NCI-H460 (cell line): ENCODE results near the gene TMEM184C. TPM values are rescaled to one million over a fixed set of nuclear protein-coding genes. Genes with fewer than 3 reads are reported as not detected.
A peak's percentile ranks its signal among the peaks of the same experiment; 100 is the strongest.

Experiments
- DNase-seq: peaks from one replicate; pipeline ENCODE4 v3.0.0-alpha.2; 2016; ENCODE audit warnings: low read depth; ENCODE audit errors: extremely low read depth
- polyA plus RNA-seq: library from polyadenylated mRNA; depleted of rRNA; stranded (reverse); fragments of >200 nt; gene quantifications from 2 replicates; pipeline ENCODE4 v1.2.3, GENCODE V29; 2014; cell fraction: nucleus; rRNA removed
- total RNA-seq: library from RNA; depleted of rRNA; stranded (reverse); fragments of >200 nt; shearing (Covaris generic); gene quantifications from 2 replicates; pipeline ENCODE4 v1.2.3, GENCODE V29; 2014; rRNA removed

The TMEM184C gene
- total RNA-seq: 23.6 and 23.7 TPM in 2 replicates
- polyA plus RNA-seq: 8.3 and 9.3 TPM in 2 replicates

DNA sequence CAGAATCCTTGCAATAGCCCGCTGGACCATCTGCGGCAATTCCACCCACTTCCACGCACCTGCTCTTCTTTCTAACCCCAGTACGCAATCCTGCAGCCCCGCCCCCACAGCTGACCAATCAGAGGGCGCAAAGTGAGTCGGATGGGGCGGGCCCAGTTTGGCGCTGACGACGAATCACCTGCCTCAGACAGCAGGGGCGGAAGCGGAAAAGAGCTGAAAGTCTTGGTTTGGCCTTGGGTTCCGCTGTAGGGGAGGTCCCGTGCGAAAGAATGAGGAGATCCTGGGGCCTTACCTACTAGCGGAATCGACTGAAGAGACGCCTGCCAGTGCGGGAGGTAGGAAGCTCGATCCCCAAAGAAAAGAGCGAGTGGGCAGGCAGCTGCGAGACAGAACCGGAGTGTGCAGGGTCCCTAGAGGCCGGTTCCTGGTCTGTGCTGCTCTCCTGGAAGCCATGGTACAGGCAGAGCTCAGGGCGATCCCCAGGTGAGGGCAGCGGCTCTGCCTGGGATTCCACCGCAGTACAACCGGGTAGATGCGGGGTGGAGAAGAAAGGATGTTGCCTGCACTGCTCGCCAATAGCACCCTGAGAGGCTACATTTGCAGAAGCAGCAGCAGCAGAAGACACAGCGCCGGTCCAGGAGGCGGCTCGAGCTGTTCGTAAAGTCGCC lies at the start of gene TMEM184C:
Gene TMEM184C (plus strand): TSS at position 225 of the 668 bp plus-strand sequence. CDS start 560 bp downstream, outside the sequence.
- DNase-seq: peak; percentile 92

DNA sequence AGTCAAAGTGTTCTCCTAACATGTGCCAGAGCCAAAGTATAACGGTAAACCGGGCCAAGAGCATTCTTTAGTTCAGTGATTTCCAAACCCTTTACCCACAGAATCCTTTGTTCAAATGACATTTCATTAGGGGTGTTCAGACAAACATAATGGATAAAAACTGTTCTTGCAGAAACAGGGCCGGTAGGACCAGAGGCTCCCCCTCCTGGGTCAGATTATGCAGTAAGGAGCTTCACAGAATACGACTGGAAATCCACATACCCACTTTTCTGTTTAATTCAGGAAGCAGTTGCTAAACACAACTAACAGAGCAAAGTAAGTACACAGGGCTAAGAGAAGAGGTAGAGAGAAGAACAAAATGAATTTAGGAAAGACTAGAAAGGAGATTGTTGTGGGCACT lies 46.6 kb upstream of the TMEM184C start:
- no peak for DNase-seq

DNA sequence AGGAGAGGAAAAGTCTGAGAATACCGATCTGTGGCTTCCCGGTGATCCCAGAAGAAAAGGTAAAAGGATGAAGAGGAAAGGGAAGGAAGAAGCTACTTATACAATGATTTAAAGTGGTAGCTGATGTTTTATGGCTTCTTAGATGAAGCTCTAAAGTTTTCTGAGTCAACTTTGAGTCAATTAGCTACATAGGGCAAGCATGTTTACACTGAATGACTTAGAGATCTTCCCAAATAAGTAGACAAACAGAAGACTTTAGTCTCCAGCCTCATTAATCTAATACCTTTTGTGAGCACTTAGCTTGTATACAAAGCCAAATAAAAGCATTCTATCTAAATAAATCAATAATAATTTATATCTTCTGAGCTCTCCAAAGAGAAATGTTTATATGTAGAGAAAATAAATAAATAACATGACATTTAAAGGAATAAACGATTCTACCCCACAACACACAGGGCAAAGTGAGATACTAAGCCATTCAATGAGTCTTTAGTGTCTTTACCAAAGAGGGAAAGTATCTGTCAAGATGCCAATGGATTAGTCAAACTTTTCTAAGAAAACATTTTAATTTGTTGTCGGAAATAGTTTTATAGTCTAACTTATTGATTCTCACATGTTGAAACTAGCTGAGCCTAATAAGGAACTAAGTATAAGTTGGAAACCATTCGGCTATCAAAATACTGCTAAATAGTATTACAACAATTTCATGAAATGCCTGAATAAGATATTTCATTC lies 46.0 kb upstream of the TMEM184C start:
- DNase-seq: no peak

DNA sequence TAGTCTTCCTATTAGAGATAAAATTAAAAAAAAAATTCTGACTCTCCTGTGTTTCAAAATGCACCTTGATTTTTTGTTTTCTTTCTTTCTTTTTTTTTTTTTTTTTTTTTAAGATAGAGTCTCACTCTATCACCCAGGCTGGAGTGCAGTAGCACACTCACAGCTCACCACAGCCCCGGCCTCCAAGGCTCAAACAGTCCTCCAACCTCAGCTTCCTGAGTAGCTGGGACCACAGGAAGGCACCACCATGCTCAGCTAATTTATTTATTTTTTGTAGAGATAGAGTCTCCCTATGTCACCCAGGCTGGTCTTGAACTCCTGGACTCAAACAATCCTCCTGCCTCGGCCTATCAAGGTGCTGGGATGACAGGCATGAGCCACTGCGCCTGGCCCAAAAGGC lies 41.1 kb upstream of the TMEM184C start:
- DNase-seq: no peak

DNA sequence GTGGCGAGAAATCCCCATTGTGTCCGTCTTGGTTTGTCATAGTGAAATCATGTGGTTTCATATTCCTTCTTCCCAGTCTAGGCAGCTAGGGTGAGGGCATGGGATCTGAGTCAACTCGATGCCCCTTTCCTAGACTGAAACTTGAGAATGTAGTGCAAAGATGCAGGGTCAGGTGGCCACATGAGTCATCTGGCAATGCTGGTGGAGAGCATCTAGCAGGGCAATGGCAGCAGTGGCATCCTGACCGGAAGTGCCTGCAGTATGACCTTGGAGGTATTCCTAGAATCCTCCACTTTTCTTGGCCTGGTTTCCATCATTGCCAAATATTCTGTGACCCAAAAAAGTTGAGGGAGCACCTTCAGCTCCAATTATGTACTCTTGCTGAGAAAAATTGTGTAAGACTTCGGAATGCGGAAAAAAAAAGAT lies 39.1 kb upstream of the TMEM184C start:
- no peak for DNase-seq

DNA sequence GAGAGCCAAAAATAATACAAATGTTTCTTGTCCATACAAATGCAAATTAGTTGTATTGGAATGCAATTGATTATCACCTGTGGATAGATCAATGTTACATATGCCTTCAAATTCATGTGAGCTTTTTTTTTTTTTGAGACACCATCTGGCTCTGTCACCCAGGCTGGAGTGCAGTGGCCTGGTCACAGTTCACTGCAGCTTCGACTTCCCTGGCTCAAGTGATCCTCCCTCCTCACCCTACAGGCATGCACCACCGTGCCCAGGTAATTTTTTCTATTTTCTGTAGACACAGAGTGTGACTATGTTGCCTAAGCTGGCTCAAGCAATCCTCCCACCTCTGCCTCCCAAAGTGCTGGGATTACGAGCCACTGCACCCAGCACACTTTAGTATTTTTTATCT lies 38.6 kb upstream of the TMEM184C start:
- DNase-seq: no peak

DNA sequence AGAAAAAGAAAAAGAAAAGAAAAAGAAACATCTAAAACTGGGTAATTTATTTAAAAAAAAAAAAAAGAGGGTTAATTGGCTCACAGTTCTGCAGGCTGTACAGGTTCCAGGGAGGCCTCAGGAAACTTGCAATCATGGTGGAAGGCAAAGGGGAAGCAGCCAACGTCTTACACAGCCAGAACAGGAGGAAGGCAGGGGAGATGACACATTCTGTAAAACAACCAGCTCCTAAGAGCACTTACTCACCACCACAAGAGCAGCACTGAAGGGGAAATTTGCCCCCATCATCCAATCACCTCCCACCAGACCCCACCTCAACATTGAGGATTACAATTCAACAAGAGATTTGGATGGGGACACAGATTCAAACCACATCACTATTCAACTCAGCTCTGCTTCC lies 36.8 kb upstream of the TMEM184C start:
- no peak for DNase-seq

DNA sequence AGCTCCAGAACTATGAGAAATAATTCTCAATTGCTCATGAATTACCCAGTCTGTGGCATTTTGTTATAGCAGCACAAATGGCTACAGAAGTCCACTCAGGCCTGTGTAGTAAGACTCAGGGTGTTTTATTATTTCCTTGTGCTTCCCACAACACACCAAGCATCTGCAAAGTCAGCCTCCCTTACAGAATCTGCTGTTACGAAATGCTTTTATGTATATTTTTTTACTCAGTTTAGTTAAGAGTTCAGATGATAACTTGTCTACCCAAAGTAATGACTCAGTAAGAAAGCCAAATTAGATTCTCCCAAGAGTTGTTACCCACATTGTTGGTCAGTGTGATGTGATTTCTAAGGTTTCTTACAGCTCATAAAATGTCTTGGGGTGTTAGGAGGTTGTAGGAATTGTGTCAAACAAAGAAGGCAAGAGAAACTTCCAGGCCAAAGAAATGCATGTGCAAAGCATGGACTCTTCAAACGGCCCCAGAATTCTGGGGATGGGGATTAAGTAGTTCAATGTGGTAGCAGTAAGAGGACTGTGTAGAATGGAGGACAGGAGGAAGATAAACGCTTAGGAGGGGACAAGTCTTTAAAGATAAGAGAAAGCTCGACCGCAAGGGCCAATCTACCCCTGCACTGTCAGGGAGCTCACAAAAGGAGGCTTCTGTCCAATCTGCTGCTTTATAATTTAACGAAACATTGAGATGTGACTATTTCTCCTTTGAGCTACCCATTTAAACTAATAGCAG lies 35.4 kb upstream of the TMEM184C start:
- no peak for DNase-seq

DNA sequence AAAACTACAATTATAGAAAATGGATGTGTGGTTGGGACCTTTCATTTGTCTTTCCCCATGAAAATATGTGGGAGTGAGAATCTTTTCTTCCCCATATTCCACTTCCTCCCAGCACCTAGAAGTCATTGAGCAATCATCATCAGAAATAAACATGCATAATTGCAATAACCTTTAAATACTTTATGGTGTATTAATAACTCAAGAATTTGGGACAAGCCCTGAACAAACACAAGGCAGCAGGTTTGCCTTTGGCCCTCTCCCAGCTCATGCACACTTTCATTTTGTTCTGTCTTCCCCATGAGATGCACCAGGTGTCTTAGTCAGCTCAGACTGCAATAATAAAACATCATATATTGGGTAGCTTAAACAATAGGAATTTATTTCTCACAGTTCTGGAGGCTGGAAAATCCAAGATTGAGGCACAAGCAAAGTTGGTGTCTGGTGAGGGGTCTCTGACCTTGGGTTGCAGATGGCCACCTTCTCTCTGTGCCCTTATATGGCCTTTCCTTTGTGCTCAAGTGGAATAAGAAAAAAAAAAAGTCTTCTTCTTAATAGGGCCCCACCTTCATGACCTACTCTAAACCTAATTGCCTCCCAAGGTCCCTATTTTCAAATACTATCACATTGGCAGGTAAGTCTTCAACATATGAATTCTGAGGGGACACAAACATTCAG lies 34.7 kb upstream of the TMEM184C start:
- DNase-seq: no peak

DNA sequence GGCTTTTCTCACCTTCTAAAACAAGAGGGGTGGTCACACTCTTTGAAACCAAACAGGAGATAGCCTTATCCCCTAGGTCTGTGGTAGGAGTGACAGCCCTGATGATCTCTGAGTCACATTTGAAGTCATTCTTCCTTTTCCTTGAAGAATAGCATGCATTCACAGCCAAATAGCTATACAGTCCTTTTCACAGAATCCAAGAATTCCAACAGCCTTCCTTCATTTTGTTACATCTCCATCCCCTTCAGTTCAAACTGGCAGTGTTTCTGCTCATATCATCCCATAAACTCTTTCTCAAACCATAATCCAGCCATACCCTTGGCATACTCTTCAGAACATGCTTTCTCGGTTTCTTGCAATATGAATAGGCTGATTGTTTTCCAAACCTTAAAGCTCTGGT lies 33.3 kb upstream of the TMEM184C start:
- DNase-seq: no peak

DNA sequence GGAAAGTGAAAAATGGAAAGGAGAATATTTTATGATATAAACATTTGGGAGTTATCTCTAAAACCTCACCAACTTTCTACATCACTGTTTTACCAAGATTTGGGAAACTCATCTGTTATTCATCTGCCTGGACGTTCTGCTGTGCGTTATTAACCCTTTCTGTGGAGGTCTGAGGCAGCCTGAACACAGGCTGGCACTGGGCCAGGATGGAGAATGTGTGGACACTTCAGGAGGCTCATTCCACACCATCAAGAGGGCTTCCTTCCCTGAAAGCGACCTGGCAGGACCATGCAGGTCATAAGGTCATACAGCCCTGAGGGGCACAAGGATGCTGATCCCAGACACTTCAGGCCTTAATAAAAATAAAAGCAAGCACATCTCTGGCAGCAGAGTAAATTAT lies 31.2 kb upstream of the TMEM184C start:
- DNase-seq: no peak

DNA sequence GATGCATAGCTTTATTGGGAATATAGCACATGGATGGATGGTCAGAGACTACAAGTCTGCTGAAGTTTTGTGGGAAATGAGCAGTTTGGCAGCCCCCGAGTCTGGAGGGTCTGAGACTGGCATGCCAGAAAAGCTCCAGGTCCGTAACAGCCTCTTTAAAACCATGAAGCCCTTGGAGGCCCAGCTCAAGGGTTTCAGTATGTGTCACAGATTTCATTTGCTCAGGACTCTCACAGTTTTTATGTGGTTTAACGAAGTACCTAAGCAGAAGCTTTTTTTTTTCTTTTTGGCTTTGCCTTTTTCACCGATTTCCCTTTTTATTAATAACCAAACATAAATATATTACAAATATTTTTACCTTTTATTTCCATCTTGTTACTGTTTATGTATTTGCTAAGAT lies 30.6 kb upstream of the TMEM184C start:
- DNase-seq: no peak

DNA sequence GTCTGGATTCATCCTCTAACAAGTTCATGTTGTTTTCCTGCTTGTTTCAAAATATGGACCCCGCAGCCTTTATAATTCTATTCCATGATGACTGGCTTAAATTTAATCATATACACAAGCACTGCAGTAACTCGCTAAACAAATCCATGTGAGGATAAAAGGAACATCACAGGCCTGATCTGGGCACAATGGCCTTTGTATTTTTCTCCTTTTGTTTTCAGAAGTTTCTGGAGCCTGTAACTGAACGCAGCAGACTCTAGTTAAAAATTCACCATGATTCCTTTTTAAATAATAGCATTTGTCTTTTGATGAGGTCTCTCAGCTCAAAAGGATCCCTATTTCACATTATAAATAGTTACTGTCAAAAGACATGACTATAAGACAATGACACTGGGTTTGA lies 30.2 kb upstream of the TMEM184C start:
- no peak for DNase-seq

DNA sequence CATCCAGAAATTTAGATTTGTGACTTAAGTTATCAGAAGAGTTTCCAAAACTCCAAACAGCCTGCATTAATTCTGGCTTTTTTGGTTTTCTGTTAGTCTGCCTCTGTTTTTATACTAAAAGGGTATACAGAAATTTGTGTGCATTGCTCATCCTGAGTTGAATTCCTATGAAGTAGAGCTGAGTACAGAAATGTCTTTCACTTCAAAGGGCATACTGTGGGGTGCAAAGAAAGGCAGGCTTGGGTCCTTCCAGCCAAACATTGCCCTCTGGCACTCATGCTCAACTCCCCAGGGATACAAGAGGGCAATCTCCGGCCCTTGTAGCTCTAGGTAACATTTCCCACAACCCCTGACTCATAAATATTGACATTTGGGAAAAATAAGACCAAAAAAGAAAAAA lies 27.6 kb upstream of the TMEM184C start:
- DNase-seq: no peak

DNA sequence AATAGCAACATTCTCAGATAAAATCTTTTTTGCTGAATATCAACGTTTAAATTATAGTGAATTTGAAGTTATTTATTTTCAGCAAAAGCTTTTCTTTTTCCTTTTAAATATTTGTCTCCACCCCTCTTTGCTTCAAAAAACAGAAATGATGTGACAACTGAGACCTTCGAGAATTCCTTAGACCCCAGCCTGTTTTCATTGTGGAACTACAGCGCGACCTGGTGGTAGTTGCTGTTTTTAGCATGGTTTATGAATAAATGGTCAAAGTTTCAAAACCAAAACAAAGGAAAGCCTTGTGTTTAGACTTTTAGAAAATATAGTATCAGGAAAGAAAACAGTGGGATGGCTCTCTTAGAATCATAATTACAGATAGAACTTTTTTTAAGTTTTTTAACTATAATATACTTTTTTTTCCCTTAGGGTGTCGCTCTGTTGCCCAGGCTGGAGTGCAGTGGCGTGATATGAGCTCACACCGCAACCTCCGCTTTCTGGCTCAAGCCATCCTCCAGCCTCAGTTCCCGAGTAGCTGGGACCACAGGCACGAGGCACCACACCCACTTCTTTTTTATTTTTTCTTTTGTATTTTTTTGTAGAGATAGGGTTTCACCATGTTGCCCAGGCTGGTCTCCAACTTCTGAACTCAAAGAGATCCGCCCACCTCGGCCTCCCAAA lies 26.8 kb upstream of the TMEM184C start:
- peak; percentile 36 for DNase-seq

DNA sequence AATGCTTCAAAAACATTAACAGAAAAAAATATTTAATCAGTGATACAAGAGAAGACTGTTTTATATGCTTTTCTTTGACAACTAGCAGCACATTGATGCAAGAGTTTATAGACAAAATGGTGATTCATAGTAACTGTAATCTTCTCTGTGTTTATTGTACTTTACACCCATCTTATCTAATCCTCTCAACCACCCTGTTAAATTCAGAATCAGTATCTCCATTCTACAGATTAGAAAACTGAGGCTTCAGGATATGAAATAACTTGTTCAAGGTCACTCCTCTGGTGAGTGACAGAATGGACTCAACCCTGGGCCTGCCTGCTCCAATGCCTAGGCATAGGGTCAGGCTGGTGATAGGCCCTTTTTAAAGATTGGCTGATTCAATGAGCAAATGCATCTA lies 26.1 kb upstream of the TMEM184C start:
- no peak for DNase-seq

DNA sequence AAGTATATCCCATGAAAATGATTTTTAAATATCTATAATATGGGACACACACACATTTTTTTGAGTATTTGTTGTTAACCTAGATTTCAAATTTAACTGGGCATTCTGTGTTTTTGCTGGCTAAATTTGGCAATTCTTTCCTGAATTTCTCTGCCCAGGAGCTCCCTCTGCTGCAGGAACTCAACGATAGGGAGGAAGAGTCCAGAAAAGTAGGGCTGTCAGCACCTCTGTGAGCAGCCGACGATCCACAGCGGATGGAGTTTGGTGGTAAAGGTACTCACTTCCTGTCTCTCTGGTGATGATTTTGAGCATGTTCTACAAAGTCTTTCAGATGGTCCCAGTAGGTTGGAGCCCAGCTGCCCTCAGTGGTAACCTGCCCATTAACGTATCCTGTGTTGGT lies 23.1 kb upstream of the TMEM184C start:
- DNase-seq: no peak

DNA sequence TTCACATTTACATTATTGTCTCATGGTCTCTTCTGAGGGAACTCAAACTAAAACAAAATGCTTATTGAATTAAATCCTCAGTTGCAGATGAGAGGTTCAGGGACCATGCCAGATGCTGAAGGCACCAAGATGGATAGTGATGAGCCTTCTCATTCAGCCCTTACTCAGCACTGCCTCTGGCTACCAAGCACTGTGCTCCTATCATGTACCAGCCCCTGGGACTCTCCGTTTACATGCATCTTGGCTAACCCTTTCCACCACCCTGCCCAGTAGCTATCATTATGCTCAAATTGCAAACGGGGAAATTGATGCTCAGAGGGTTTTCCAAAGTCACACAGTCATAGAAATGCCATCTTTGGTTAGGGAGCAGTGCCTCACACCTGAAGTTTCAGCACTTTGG lies 22.6 kb upstream of the TMEM184C start:
- no peak for DNase-seq

DNA sequence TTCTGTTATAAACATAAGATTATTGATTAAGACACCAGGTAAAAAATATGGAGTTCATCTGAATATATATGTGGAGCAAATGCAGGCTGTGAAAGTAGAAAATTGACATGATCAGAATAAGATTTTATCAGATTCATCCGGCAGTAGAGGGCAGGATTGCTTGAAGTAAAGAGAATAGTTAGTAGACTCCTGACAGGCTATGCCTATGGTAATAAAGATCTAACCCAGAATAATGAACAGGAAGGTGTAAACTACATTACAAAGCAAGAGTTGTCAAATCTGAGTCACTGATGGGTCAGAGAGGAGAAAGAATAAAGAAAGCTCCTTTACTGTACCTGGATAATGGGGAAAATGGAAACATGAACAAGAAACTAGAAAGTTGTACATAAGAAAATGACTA lies 20.8 kb upstream of the TMEM184C start:
- DNase-seq: no peak

DNA sequence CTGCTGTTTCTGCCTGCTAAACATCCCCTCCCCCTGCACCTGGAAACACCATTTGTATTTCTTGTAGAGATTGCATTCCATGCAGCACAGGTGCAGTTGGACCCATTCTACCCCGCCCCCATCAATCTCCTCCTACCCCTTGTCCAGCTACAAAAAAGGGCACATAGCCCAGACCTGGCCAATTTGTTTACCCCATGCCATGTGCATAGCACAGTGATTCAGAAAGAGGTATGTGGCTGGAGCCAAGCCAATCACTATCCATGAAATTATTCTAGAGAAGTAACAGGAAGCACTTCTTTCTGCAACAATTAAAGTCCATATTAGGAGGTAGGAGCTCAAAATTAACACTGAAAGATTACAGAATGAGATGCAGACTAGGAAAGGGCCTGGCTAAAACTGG lies 20.2 kb upstream of the TMEM184C start:
- no peak for DNase-seq
